DND-41 (cell line): ENCODE results near the gene MAN2B2.

Experiments
- EZH2 ChIP-seq: IDR thresholded peaks from 3 replicates; pipeline ENCODE4 v1.6.1; 2012; ENCODE audit warnings: borderline replicate concordance, low read depth, mild to moderate bottlenecking, moderate library complexity, low read length, inconsistent platforms; ENCODE audit not compliant: severe bottlenecking
- TF ChIP-seq, protein P1 (sequence below): IDR thresholded peaks from 2 replicates; pipeline ENCODE4 v1.5.1; 2012; ENCODE audit warnings: borderline replicate concordance, low read length, moderate library complexity, mild to moderate bottlenecking; ENCODE audit not compliant: poor library complexity, severe bottlenecking; ENCODE audit errors: extremely low read depth

DNA sequence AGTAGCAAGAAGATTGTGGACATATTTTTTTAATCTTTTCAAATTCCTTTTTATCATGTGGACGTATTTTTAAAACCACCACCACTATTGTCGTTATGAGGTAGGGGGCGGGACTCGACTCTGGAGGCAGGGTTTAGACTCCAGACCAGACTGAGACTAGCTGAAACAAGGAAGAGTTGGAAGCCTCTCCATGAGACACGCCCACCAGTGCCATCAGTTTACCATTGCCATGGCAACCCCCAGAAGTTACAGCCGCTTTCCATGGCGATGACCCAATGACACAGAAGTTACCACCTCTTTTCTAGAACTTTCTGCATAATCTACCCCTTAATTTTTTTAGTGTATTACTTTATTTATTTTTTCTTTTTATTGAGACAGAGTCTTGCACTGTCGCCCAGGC is 74.2 kb downstream of the MAN2B2 start:
- TF ChIP-seq, protein P1, sequence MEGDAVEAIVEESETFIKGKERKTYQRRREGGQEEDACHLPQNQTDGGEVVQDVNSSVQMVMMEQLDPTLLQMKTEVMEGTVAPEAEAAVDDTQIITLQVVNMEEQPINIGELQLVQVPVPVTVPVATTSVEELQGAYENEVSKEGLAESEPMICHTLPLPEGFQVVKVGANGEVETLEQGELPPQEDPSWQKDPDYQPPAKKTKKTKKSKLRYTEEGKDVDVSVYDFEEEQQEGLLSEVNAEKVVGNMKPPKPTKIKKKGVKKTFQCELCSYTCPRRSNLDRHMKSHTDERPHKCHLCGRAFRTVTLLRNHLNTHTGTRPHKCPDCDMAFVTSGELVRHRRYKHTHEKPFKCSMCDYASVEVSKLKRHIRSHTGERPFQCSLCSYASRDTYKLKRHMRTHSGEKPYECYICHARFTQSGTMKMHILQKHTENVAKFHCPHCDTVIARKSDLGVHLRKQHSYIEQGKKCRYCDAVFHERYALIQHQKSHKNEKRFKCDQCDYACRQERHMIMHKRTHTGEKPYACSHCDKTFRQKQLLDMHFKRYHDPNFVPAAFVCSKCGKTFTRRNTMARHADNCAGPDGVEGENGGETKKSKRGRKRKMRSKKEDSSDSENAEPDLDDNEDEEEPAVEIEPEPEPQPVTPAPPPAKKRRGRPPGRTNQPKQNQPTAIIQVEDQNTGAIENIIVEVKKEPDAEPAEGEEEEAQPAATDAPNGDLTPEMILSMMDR, result no peak
- no peak for TF ChIP-seq EZH2
